Cerebellar cortex (tissue), 1 donor: ENCODE results near the gene MAZ.

Experiments
- DNase-seq: peaks from one replicate; pipeline ENCODE4 v3.0.0-alpha.2; 2015; ENCODE audit warnings: low spot score

The MAZ gene

DNA sequence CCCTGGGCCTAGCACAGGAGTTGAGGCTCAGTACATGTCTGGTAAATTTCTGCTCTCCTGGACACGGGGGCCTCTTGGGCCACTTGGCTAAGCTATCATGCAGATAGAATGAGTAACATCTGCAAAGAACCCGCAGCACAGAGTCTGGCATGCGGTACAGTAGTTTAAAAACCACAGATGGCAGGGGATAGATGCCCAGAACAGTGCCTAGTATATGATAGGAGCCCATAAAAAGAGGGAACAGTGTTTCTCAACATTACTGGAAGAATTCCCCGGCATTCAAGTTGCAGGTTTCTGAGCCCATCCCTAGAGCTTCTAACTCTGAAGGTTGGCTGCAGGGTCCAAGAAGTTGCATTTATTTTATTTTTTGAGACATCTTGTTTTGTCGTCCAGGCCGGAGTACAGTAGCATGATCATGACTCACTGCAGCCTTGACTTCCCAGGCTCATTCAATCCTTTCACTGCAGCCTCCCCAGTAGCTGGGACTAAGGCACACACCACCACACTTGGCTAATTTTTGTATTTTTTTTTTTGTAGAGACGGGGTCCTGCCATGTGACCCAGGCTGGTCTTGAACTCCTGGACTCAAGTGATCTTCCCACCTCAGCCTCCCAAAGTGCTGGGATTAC lies 50.9 kb downstream of the MAZ start:
- no peak for DNase-seq

DNA sequence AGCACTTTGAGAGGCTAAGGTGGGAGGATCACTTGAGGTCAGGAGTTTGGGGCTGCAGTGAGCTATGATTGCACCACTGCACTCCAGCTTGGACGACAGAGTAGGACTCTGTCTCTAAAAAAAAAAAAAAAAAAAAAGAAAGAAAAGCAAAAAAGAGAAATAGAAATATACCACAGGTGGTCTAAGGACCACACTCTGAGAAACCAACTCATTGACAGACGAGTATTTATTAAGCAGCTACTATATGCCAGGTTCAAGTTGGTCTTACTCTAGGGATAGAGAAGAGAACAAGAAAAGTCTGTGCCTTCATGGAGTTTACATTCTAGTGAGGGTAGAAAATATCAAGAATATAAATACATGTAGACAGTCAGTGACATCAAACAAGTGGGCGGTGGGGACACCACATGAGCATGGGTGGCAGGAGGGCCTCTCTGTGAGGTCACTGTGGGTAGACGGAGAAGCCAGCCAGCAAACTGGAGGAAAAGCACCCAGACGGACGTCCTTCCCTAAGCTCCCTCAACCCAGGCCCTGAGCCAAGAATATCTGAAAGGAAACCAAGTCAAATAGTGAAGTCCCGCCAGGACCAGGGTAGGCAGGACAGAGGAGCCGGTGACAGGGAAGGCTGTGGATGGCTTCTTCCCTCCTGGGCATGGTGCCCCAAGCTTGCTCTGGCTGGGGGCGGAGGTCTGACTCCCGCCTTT lies 52.0 kb downstream of the MAZ start:
- DNase-seq: no peak

- no peak for DNase-seq
These were observed 52.6 kb downstream of the MAZ start for GRCh38 chr16:29858974-29859373.

DNA sequence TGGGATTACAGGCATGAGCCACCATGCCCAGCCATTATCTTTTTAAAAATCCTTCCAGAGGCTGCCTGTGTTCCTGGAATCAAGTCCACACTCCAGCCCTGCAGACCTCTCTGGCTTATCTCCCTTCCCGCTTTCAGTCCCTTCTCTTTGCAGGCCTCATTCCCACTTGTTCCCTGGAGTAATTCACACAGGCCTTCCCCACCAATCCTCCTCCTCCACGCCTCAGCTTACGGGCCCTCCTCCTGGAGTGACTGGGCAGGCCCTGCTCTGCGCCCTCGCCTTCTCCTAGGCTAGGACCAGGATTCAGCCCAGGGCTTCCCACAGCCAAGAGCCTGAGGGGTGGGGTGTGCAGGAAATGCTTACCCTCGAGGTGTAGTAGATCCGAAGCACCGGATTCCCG lies 53.9 kb downstream of the MAZ start:
- no peak for DNase-seq
